ENCODE data around the gene UBE2L6.

The UBE2L6 gene

DNA sequence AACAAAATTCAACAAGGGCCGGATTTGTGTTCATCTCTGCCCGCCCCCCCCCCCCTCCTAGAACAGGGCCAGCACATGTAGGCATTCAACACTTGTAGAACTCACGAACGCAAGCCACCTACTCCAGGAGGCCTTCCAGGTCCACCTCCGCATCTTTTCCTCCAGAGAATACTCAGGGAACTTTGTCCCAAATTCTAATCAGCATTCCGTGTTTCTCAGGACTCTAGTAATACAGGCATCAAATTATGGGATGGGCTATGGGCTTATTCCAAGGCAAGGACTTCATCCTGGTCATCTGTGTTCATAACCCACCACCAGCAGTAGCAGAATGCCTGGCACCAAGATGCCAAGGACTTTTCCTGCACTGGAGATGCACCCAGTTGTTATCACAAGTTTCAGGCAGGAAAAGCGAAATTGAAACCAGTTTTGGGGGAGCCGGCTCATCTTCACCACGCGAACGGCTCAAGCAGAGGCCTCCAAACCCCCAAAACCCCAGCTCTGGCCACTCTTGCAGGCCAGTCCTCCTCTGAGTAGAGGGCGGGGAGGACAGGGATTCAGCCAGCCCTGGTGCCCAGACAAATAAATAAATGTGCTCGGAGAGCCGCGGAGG is 462 bp downstream of the UBE2L6 start:
- H3K4me3 ChIP-seq, result peak overlapping the region; percentile 72 to 83
- peaks cover 0 to 23% (median 12%) of the 10 kb centered on the region in 4 donors for H3K4me1 ChIP-seq
- intact Hi-C loops (cut with DNase I; ENCODE audit: low total_unique reads), result loop anchor here (2.0 kb wide), 1 partner anchor 32 kb away; no protein-coding TSS in a partner anchor
- H3K9me3 ChIP-seq, result no peaks in the 10 kb centered on the region
- DNase-seq, result no peak
- peak overlapping the region; percentile 67 to 79 for H3K27ac ChIP-seq
- H3K36me3 ChIP-seq, result no peaks in the 10 kb centered on the region
- TF ChIP-seq, protein P1, sequence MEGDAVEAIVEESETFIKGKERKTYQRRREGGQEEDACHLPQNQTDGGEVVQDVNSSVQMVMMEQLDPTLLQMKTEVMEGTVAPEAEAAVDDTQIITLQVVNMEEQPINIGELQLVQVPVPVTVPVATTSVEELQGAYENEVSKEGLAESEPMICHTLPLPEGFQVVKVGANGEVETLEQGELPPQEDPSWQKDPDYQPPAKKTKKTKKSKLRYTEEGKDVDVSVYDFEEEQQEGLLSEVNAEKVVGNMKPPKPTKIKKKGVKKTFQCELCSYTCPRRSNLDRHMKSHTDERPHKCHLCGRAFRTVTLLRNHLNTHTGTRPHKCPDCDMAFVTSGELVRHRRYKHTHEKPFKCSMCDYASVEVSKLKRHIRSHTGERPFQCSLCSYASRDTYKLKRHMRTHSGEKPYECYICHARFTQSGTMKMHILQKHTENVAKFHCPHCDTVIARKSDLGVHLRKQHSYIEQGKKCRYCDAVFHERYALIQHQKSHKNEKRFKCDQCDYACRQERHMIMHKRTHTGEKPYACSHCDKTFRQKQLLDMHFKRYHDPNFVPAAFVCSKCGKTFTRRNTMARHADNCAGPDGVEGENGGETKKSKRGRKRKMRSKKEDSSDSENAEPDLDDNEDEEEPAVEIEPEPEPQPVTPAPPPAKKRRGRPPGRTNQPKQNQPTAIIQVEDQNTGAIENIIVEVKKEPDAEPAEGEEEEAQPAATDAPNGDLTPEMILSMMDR (IDR thresholded peaks at IDR 0.05), result no peak
- H3K27me3 ChIP-seq, result no peaks in the 10 kb centered on the region

DNA sequence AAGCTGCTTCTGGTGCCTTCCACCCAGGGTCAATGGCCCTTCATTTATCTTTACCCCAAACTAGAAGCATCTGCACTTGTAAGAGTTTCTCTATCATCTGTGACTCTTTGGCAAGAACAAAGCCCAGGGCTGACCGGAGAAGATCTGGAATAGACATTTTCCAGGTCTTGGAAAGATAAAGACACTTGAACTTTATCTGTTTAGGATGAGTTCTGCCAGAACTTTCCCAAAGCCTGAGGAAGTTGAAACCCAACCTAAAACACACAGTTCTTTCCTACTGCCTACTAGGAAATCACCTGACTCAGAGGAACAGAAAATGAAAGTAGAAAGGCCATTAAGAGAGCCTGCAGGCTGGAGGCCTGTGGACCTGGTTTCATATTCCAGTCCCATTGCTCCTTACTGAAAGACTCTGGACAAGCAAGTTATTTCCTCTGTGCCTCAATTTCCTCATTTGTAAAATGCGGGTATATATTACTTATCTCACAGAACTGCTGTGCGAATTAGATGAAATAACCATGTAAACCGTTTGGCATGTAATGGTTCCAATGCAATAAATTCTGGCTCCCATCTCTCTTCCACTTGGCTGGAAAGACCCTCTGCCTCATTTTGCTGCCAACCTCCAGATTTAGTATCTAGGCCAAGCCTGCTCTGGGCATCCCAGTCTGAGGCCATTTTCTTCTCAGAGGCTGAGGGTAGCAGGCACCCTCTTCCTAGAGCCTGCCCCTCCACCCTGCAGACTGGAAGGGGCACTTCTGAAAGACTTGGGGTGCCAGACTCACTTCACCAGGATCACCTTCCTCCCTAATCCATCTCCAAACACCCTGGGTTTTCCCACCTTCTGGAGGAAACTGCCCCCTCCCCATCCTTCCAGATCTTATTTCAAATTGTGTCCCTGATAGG is 1.2 kb downstream of the UBE2L6 start:
- Histone ChIP-seq H3K27ac (peak overlapping the region; percentile 67 to 79), H3K36me3 (no peaks in the 10 kb centered on the region), H3K4me1 (peaks cover 0 to 23% (median 12%) of the 10 kb centered on the region in 4 donors), H3K4me3 (peak overlapping the region; percentile 72 to 83), H3K27me3 (no peaks in the 10 kb centered on the region), H3K9me3 (no peaks in the 10 kb centered on the region)
- intact Hi-C loops (cut with DNase I; ENCODE audit: low total_unique reads), result loop anchor here (2.0 kb wide), 1 partner anchor 33 kb away; no protein-coding TSS in a partner anchor
- peak in 1 of 2 donors; percentile 44 for DNase-seq
- TF ChIP-seq, protein P1 (IDR thresholded peaks at IDR 0.05), result no peak

DNA sequence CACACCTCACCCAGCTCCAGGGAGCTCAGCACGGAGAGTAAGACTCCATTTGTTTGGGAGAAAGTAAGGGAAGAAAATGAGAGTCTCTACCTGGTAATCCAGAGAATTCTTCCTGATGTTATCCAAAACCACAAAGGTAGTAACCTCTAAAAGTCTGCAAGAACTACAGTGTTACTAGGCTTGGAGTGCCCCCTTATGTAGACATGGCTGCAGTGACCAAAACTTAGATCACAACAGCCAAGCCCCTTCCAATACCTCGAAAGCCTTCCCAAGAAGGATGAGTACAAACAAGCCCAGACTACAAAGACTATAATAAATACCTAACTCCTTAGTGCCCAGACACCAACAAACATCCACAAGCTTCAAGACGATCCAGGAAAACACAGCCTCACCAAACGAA is 4.9 kb downstream of the UBE2L6 start:
- no peak for DNase-seq
- TF ChIP-seq, protein P1 (IDR thresholded peaks at IDR 0.05), result no peak
- Histone ChIP-seq H3K4me1 (peaks cover 0 to 18% (median 7%) of the 10 kb centered on the region in 4 donors), H3K27me3 (no peaks in the 10 kb centered on the region), H3K36me3 (peaks cover 8 to 25% (median 19%) of the 10 kb centered on the region in 3 donors), H3K27ac (no peak overlapping the region), H3K9me3 (no peaks in the 10 kb centered on the region), H3K4me3 (no peak overlapping the region)
- intact Hi-C loops (cut with DNase I; ENCODE audit: low total_unique reads), result no loop called here

DNA sequence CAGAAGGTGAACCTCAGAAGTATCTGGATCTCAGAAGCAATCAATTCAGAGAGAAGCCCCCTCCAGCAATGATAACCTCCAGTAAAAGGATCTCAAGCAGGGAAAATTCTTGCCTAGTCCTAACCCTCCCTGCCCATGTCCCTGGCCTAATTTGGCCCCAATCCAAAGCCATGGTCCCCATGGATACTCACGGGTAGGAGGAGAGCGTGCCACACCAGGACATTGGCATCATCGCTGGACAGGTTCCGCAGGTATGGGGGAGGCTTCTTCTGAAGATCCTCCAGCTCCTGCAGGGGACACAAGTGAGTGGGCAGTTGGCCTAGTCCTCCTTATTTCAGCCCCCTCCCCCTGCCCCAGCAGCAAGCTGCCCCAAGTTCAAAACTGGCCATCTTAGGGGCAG is 7.3 kb downstream of the UBE2L6 start:
- Histone ChIP-seq H3K27me3 (no peaks in the 10 kb centered on the region), H3K4me3 (no peak overlapping the region), H3K36me3 (peaks cover 10 to 50% (median 42%) of the 10 kb centered on the region in 3 donors), H3K9me3 (no peaks in the 10 kb centered on the region), H3K4me1 (peaks cover 0 to 5% (median 0%) of the 10 kb centered on the region in 4 donors), H3K27ac (no peak overlapping the region)
- intact Hi-C loops (cut with DNase I; ENCODE audit: low total_unique reads), result no loop called here
- no peak for DNase-seq
- TF ChIP-seq, protein P1 (IDR thresholded peaks at IDR 0.05), result no peak

DNA sequence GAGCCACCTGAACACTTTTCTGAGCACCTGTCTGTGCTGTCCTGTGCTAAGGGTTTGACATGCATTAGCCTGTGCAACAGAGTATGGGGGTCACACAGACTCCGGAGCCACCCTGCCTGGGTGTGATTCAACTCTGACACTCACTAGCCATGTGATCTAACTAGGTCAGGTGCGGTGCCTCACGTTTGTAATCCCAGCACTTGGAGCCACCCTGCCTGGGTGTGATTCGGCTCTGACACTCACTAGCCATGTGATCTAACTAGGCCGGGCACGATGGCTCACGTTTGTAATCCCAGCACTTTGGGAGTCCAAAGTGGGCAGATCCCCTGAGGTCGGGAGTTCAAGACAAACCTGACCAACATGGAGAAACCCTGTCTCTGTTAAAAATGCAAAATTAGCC is 11.4 kb downstream of the UBE2L6 start:
- Histone ChIP-seq H3K27me3 (no peaks in the 10 kb centered on the region), H3K36me3 (peaks cover 44 to 91% (median 79%) of the 10 kb centered on the region in 3 donors), H3K9me3 (no peaks in the 10 kb centered on the region), H3K27ac (no peak overlapping the region), H3K4me1 (no peaks in the 10 kb centered on the region), H3K4me3 (no peak overlapping the region)
- intact Hi-C loops (cut with DNase I; ENCODE audit: low total_unique reads), result no loop called here
- no peak for DNase-seq
- TF ChIP-seq, protein P1 (IDR thresholded peaks at IDR 0.05), result no peak
